ENCODE results near the gene PCDHB15. TPM values are rescaled to one million over a fixed set of nuclear protein-coding genes. Genes with fewer than 3 reads are reported as not detected.
"Not testable (repeated sequence)": the region's sequence is repeated elsewhere in the genome, so short reads cannot be mapped to it uniquely, and the experiment has no call there.

Gene PCDHB15
- total RNA-seq, 1 experiment from 2014 or later, result 1.2 TPM

DNA sequence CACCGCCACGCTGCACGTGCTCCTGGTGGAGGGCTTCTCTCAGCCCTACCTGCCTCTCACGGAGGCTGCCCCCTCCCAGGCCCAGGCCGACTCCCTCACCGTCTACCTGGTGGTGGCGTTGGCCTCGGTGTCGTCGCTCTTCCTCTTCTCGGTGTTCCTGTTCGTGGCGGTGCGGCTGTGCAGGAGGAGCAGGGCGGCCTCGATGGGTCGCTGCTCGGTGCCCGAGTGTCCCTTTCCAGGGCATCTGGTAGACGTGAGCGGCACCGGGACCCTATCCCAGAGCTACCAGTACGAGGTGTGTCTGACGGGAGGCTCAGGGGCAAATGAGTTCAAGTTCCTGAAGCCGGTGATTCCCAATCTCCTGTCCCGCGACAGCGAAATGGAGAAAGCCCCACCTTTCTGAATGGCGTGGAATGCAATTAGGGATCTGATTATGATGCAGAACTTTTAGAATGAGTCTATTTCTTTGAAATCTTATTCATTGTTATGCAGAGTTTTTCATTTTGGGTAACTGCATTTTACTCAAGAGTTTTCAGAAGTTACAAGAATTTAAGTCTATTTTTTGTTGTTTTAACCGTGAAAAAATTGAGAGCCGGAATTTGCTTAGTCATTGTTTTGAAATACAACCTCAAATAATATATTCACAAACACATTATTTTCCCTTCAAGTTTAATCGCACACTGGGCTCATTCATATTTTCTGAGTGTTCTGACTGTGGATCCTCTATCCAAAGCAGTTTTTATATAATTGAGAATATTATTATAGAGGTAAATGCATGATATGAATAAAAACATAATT, 8.5 kb upstream of the PCDHB15 start:
- DNase-seq (ENCODE audit: low spot score), result no peak
- Histone ChIP-seq H3K27me3 (replicated peaks; ENCODE audit: insufficient read depth, low read depth, low read length, poor library complexity) (no peaks in the 10 kb centered on the region), H3K4me3 (ENCODE audit: low read depth, low read length, poor library complexity, severe bottlenecking) (no peak overlapping the region), H3K4me1 (ENCODE audit: insufficient read depth, low read length, poor library complexity, severe bottlenecking) (no peaks in the 10 kb centered on the region), H3K27ac (ENCODE audit: low read depth, low read length, poor library complexity, severe bottlenecking) (no peak overlapping the region), H3K9me3 (ENCODE audit: low read depth, low read length, poor library complexity, severe bottlenecking) (peaks cover 34% of the 10 kb centered on the region), H3K36me3 (ENCODE audit: insufficient read depth, low read length, poor library complexity, severe bottlenecking) (no peaks in the 10 kb centered on the region)
- ChIA-PET CTCF (no interaction called here), POLR2A (ENCODE audit: low non-redundant PET) (no interaction called here)
- no peak for TF ChIP-seq CTCF (conservative IDR thresholded peaks at IDR 0.05; ENCODE audit: low read depth, low read length)
- intact Hi-C loops (cut with micrococcal nuclease; ENCODE audit: unreplicated experiment), result no loop called here
- BruUV-seq (replicated peaks), result no TSS peak

GRCh38 chr5:141241496-141241895, 3.7 kb upstream of the PCDHB15 start:
- POLR2A ChIA-PET (ENCODE audit: low non-redundant PET), result no interaction called here
- intact Hi-C loops (cut with micrococcal nuclease; ENCODE audit: unreplicated experiment), result no loop called here
- Histone ChIP-seq H3K36me3 (ENCODE audit: insufficient read depth, low read length, poor library complexity, severe bottlenecking) (no peaks in the 10 kb centered on the region), H3K27ac (ENCODE audit: low read depth, low read length, poor library complexity, severe bottlenecking) (no peak overlapping the region), H3K4me1 (ENCODE audit: insufficient read depth, low read length, poor library complexity, severe bottlenecking) (no peaks in the 10 kb centered on the region), H3K27me3 (replicated peaks; ENCODE audit: insufficient read depth, low read depth, low read length, poor library complexity) (no peaks in the 10 kb centered on the region), H3K4me3 (ENCODE audit: low read depth, low read length, poor library complexity, severe bottlenecking) (no peak overlapping the region), H3K9me3 (ENCODE audit: low read depth, low read length, poor library complexity, severe bottlenecking) (peaks cover 49% of the 10 kb centered on the region)
- no peak for TF ChIP-seq EZH2 (IDR thresholded peaks at IDR 0.05; ENCODE audit: borderline replicate concordance, low read depth, low read length, poor library complexity, severe bottlenecking)
- TF ChIP-seq CTCF (conservative IDR thresholded peaks at IDR 0.05; ENCODE audit: low read depth, low read length), result no peak
- CTCF ChIA-PET, result no interaction called here
- BruUV-seq (replicated peaks), result no TSS peak
- no peak for DNase-seq (ENCODE audit: low spot score)

DNA sequence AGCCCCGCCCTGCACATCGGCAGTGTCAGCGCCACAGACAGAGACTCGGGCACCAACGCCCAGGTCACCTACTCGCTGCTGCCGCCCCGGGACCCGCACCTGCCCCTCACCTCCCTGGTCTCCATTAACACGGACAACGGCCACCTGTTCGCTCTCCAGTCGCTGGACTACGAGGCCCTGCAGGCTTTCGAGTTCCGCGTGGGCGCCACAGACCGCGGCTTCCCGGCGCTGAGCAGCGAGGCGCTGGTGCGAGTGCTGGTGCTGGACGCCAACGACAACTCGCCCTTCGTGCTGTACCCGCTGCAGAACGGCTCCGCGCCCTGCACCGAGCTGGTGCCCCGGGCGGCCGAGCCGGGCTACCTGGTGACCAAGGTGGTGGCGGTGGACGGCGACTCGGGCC, 1.8 kb downstream of the PCDHB15 start:
- H3K36me3 ChIP-seq (ENCODE audit: insufficient read depth, low read length, poor library complexity, severe bottlenecking); DNase-seq (ENCODE audit: low spot score); POLR2A ChIA-PET (ENCODE audit: low non-redundant PET); H3K27me3 ChIP-seq (replicated peaks; ENCODE audit: insufficient read depth, low read depth, low read length, poor library complexity); intact Hi-C loops (cut with micrococcal nuclease; ENCODE audit: unreplicated experiment); H3K4me3 ChIP-seq (ENCODE audit: low read depth, low read length, poor library complexity, severe bottlenecking); H3K27ac ChIP-seq (ENCODE audit: low read depth, low read length, poor library complexity, severe bottlenecking); H3K4me1 ChIP-seq (ENCODE audit: insufficient read depth, low read length, poor library complexity, severe bottlenecking); BruUV-seq (replicated peaks); CTCF ChIA-PET: not testable (repeated sequence)
- peaks cover 65% of the 10 kb centered on the region for H3K9me3 ChIP-seq (ENCODE audit: low read depth, low read length, poor library complexity, severe bottlenecking)

GRCh38 chr5:141247434-141247833, 2.2 kb downstream of the PCDHB15 start:
- H3K4me1 ChIP-seq (ENCODE audit: insufficient read depth, low read length, poor library complexity, severe bottlenecking); H3K36me3 ChIP-seq (ENCODE audit: insufficient read depth, low read length, poor library complexity, severe bottlenecking); POLR2A ChIA-PET (ENCODE audit: low non-redundant PET); H3K27ac ChIP-seq (ENCODE audit: low read depth, low read length, poor library complexity, severe bottlenecking); DNase-seq (ENCODE audit: low spot score); H3K27me3 ChIP-seq (replicated peaks; ENCODE audit: insufficient read depth, low read depth, low read length, poor library complexity); CTCF ChIA-PET; intact Hi-C loops (cut with micrococcal nuclease; ENCODE audit: unreplicated experiment); BruUV-seq (replicated peaks); H3K4me3 ChIP-seq (ENCODE audit: low read depth, low read length, poor library complexity, severe bottlenecking): not testable (repeated sequence)
- peaks cover 70% of the 10 kb centered on the region for H3K9me3 ChIP-seq (ENCODE audit: low read depth, low read length, poor library complexity, severe bottlenecking)
